Neural crest cell (in vitro differentiated cells): ENCODE measurements around the gene HP1BP3. TPM values are rescaled to one million over a fixed set of nuclear protein-coding genes. Genes with fewer than 3 reads are reported as not detected.

ENCODE experiments used
- DNase-seq: peaks from one replicate; pipeline ENCODE4 v3.0.0; 2021; ENCODE audit warnings: low read depth, mixed read lengths, low spot score
- H3K27ac Mint-ChIP-seq: one replicate; pipeline ENCODE4 v1.8.0; 2021; ENCODE audit warnings: mild to moderate bottlenecking, mixed read lengths; ENCODE audit not compliant: unreplicated experiment
- H3K27me3 Mint-ChIP-seq: 2 replicates; pipeline ENCODE4 v1.8.0; 2021; ENCODE audit warnings: low read depth, mild to moderate bottlenecking, mixed read lengths
- H3K36me3 Mint-ChIP-seq: 2 replicates; pipeline ENCODE4 v1.8.0; 2021; ENCODE audit warnings: low read depth, mild to moderate bottlenecking, mixed read lengths
- H3K4me1 Mint-ChIP-seq: 2 replicates; pipeline ENCODE4 v1.8.0; 2021; ENCODE audit warnings: mixed read lengths
- H3K4me3 Mint-ChIP-seq: one replicate; pipeline ENCODE4 v1.8.0; 2021; ENCODE audit warnings: mild to moderate bottlenecking, mixed read lengths
- H3K9me3 Mint-ChIP-seq: 2 replicates; pipeline ENCODE4 v1.8.0; 2021; ENCODE audit warnings: mixed read lengths
- total RNA-seq: library from RNA; stranded (reverse); gene quantifications from 2 replicates; pipeline ENCODE4 v1.2.1, GENCODE V29; 2021
- TF ChIP-seq, protein P1 (sequence below): fragments of 200-600 bp; sonication (generic); conservative IDR thresholded peaks from 2 replicates; pipeline ENCODE4 v1.5.0; 2021; ENCODE audit warnings: antibody characterized with exemption, mild to moderate bottlenecking

HP1BP3 gene
- total RNA-seq, 1 donor from 2014 or later: 303 TPM

DNA sequence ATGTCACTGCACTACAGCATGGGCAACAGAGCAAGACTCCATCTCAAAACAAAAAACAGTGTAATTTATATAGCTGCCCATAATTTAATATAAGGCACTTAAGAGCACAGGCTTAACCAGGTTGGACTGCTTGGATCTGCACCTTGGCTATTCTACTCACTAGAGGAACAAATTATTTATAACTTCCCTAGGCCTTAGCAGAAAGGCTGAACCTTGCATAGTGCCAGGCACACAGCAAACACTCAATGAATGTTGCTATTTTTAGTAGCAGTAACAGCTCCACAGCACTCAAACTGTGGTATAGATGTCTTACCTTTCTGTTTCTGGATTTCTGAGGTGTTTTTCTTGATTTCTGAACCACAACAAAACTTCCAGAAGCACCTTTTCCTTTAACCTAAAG, 19.8 kb downstream of the HP1BP3 start:
- H3K27ac Mint-ChIP-seq: no peak overlapping the region
- peaks cover 15% of the 10 kb centered on the region for H3K36me3 Mint-ChIP-seq
- TF ChIP-seq, protein P1, sequence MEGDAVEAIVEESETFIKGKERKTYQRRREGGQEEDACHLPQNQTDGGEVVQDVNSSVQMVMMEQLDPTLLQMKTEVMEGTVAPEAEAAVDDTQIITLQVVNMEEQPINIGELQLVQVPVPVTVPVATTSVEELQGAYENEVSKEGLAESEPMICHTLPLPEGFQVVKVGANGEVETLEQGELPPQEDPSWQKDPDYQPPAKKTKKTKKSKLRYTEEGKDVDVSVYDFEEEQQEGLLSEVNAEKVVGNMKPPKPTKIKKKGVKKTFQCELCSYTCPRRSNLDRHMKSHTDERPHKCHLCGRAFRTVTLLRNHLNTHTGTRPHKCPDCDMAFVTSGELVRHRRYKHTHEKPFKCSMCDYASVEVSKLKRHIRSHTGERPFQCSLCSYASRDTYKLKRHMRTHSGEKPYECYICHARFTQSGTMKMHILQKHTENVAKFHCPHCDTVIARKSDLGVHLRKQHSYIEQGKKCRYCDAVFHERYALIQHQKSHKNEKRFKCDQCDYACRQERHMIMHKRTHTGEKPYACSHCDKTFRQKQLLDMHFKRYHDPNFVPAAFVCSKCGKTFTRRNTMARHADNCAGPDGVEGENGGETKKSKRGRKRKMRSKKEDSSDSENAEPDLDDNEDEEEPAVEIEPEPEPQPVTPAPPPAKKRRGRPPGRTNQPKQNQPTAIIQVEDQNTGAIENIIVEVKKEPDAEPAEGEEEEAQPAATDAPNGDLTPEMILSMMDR: no peak
- no peak for DNase-seq
- H3K4me3 Mint-ChIP-seq: no peak overlapping the region
- no peaks in the 10 kb centered on the region for H3K9me3 Mint-ChIP-seq
- no peaks in the 10 kb centered on the region for H3K27me3 Mint-ChIP-seq
- no peaks in the 10 kb centered on the region for H3K4me1 Mint-ChIP-seq

DNA sequence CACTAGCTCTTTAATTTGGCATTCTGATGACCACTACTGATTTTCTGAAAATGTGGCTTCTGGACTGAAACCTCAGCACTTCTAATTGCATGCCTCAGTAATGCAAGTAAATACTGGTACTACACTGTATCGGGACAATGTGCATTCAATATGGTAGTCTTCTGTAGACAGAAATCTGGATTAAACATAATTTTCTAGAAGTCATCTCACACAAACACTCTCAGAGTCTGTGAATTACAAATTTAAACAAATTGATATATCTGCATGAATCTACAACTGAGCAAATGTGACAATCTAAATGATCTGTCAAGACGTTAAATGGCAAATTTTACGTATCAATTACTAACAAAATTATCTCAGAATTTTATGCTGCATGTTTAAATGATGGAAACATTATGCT, 23.7 kb downstream of the HP1BP3 start:
- DNase-seq: no peak
- Mint-ChIP-seq H3K4me1 (no peaks in the 10 kb centered on the region), H3K36me3 (peaks cover 33% of the 10 kb centered on the region), H3K27me3 (no peaks in the 10 kb centered on the region), H3K4me3 (no peak overlapping the region), H3K27ac (no peak overlapping the region), H3K9me3 (no peaks in the 10 kb centered on the region)
- TF ChIP-seq, protein P1: no peak

DNA sequence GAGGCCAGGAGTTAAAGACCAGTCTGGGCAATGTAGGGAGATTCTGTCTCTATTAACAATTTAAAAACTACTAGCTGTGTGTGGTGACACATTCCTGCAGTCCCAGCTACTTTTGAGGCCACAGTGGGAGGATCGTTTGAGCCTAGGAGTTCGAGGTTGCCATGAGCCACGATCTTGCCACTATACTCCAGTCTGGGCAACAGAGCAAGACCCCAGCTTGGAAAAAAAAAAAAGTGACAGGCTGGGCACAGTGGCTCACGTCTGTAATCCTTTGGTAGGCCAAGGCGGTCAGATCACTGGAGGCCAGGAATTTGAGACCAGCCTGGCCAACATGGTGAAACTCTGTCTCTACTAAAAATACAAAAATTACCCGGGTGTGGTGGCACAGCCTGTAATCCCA, 26.8 kb downstream of the HP1BP3 start:
- TF ChIP-seq, protein P1: no peak
- peaks cover 34% of the 10 kb centered on the region for H3K36me3 Mint-ChIP-seq

DNA sequence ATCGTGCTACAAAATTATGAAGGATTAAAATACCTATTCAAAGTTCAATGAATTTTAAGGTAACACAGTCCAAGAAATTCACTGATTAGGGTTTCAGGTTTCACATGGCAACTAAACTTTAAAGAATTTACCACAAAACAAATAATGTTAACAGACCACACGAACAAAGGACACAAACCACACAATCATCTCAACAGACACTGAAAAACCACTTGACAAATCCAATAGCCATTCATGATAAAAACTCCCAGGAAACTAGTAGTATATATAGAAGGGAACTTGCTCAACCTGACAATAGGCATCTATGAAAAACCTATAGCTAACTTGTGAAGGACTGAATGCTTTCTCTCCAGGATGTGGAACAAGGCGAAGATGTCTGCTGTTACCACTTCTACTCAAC, 33.5 kb downstream of the HP1BP3 start:
- no peak for DNase-seq
- Mint-ChIP-seq H3K4me3 (no peak overlapping the region), H3K27me3 (no peaks in the 10 kb centered on the region), H3K27ac (no peak overlapping the region), H3K36me3 (peaks cover 12% of the 10 kb centered on the region), H3K9me3 (no peaks in the 10 kb centered on the region), H3K4me1 (no peaks in the 10 kb centered on the region)
- TF ChIP-seq, protein P1: no peak

More for the DNA sequence above, 26.8 kb downstream of the HP1BP3 start:
- Mint-ChIP-seq H3K4me3 (no peak overlapping the region), H3K9me3 (no peaks in the 10 kb centered on the region), H3K27ac (no peak overlapping the region), H3K4me1 (no peaks in the 10 kb centered on the region), H3K27me3 (no peaks in the 10 kb centered on the region)
- DNase-seq: no peak

- Mint-ChIP-seq H3K4me3 (no peak overlapping the region), H3K36me3 (peaks cover 13% of the 10 kb centered on the region), H3K27me3 (no peaks in the 10 kb centered on the region), H3K4me1 (no peaks in the 10 kb centered on the region), H3K9me3 (no peaks in the 10 kb centered on the region), H3K27ac (no peak overlapping the region)
- TF ChIP-seq, protein P1: no peak
- no peak for DNase-seq
Measured at GRCh38 chr1:20751462-20751990, 35.6 kb downstream of the HP1BP3 start.
